Measurements from ENCODE around the gene NCOR2.
"Not testable (repeated sequence)": the region's sequence is repeated elsewhere in the genome, so short reads cannot be mapped to it uniquely, and the experiment has no call there.

Gene NCOR2

DNA sequence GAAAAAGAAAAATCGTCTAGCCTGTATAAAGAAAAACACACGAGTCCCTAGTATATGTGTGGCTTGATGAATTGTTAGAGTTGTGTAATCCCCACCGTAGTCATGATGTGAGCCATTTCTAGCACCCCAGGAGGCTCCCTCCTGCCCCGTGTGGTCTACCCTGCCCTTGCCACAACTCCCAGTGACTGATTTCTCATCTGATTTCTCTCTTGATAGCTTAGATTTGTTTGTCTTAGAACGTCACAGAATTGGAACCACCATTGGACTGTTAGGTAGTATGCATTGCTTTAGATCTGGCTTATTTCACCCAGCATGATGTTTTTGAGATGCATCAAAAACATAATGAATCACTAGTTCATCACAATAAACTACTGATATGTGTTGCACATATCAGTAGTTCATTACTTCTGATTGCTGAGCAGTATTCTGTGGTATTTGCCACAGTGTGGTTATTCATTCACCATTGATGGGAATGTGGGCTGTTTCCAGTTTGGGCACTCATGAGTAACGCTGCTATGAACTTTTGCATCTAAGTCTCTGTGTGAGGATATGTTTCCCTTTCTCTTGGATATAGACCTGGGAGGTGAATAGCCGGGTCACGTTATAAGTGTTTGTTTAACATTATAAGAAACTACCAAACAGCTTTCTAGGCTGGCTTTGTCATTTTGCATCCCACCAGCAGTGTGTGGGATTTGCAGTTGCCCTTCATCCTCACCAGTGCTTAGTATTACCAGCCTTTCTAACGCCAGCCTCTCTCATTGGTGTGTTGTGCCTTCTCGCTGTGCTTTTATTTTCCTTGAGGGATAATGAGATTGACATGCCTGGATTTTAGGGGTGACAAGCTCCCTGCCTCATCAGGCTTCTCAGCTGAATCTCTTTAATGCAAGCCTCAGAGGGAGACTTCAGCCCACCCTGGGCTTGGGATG, 31.9 kb upstream of the NCOR2 start:
- DNase-seq = no peak

DNA sequence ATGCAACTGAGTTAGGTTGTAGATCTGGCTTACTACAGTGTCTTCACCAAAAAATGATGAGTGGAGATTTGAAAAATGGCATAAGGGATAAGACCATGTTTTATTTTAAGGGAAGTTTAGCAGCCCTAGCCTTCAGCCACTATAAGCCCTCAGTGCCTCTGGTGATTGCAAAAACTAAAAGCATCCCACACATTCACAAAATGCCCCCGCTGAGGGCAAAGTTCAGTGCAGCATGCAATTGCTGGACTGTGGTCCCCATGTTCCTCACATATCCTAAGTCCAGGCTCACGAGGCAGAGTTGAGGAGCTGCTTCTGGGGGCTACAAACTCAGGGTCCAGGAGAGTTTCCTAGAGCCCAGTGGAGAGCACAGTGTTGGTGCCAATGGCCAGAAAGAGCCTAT, 29.6 kb upstream of the NCOR2 start:
- no peak for DNase-seq

- no peak for DNase-seq
These were observed 28.0 kb upstream of the NCOR2 start for GRCh38 chr12:124595444-124595843.

- no peak for DNase-seq
These were observed 27.4 kb upstream of the NCOR2 start for GRCh38 chr12:124594851-124595250.

DNA sequence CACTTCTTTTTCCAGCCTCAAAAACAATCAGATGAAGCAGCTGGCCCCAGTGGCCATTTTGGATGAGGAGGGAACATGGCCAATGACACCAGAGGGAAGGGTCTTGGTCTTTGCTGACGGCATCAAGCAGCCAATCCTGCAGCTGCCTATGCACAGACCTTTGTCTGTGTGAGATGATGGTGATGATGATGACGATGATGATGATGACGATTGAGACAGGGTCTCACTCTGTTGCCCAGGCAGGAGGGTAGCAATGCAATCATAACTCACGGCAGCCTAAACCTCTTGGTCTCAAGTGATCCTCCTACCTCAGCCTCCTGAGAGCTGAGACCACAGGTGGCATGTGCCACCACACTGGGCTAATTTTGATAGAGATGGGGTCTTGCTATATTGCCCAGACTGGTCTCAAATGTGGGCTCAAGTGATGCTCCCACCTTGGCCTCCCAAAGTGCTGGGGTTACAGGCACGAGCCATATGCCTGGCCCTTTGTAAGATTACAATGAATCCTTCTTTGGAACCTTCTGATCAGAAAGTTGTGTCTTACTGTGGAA, 26.5 kb upstream of the NCOR2 start:
- no peak for DNase-seq

- no peak for DNase-seq
These were observed 25.8 kb upstream of the NCOR2 start for GRCh38 chr12:124593176-124593575.

DNA sequence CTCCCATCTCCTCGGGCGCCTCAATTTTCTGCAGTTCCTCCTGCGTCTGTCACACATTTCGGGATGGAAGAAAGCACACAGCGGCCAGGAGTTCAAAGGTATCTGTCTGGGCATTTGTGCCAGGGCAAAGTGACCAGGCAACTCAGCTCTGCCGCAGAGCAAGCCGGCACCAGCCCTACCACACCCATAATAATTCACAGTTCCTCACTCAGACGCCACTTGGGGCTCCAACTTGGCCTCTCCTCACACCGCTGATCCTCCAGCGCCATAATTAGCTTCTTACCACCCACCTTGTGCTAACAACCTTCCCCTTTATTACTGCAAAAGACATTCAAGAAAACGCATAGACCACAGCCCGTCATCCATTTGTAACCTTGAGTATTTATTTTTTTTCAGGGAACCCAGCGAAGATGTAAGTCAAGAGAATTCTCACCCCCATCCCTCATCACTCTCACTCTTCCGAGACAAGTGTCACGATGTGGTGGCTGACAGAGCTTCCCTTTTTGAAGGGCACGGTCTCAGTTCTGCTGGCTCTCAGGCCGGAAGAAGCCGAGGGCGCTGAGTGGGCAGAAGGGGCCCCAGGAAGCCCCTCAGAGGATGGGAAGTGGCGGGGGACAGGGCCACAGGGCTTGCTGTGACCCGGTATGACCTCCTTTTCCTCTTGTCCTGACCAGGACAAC, 25.2 kb upstream of the NCOR2 start:
- DNase-seq = no peak

DNA sequence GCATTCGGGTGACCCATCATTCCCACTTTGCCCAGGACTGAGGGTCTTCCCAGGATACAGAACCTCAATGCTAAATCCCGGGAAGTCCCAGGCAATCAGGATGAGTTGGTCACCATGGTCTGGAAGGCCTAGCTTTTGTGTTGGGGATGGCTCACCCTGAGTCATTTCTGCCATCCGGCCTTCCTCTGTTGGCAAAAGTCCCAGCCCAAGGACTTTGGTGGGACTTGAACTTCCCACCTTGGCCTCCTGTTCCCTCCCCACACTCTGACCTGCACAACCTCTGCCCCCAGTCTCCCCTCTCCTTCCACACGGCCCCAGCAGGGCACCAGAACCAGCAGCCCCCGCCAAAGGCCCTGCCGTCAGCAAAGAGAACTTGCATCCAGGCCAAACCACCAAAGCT, 24.6 kb upstream of the NCOR2 start:
- DNase-seq = no peak

DNA sequence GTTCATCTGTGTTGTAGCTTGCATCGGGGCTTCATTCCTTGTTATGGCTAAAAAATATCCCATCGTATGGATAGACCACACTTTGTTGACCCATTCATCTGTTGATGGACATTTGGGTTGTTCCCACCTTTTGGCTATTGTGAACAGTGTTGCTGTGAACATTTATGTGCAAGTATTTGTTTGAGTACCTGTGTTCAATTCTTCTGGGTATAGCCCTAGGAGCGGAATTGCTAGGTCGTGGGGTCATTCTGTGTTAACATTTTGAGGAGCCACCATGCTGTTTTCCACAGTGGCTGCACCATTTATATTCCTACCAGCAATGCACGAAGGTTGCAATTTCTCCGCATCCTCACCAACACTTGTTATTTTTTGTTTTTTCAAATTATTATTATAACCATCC, 23.0 kb upstream of the NCOR2 start:
- no peak for DNase-seq

DNA sequence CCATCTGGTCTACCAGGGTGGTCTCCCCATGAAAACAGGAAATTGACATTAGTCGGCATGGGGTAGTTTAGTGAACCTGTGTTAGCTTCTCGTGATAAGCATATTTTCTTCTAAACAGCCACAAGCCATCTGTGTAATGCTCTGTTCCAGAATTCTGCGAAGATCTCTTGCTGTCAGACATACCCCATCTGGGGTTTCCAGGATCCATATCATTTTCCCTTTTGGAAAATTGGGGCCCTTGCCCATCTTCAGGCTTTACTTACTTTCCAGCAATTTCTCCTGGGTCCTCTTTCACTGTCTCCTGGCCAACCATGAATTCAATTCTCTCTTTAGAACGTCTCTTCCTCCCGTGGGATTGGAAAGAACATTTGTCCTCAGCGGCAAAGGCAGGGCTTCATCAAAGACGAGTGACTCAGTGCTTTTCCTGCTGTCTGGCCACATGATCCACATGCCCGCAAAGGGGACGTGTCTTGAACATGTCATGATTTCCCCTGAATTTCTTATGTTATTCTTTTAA, 21.4 kb upstream of the NCOR2 start:
- DNase-seq = no peak

- no peak for DNase-seq
These were observed 20.7 kb upstream of the NCOR2 start for GRCh38 chr12:124588018-124588634.

DNA sequence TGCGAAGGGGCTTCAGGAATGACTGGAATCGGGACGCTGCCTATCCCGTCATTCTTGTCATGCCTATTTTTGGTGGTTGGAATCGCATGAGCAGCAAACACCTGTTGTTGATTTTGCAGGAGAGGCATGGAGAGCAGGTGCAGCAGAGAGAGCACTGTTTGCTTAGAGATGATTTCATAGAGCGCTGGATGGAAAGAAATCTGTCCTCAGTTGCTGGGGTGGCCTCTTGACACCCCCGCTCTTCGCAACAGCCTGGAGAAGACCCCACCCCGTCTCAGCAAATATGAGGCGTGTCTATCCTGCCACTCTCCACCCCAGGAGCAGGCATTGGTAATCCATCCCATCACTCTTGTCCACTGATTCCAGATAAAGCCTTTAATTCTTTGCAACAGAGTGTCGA, 19.3 kb upstream of the NCOR2 start:
- DNase-seq = peak; percentile 91

GRCh38 chr12:124584494-124584893, 17.1 kb upstream of the NCOR2 start:
- DNase-seq = not testable (repeated sequence)

DNA sequence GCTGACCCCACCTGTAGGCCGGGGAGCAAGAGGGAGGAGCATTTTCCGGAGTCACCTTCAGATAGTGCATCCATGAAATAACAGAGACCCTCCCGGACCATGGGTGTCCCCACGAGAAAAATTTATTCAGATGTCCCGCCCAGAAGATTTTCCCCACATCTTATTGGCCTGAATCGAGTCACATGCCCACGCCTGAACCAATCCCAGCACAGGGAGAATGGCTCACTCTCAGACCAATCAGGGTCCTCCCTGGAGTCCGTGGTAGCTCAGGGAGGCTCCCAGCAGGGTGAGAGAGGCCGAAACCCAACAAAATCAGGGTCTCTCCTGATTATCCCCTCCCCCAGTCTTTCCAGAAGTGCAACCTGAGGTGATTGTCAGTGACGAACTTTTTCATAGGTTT, 16.4 kb upstream of the NCOR2 start:
- no peak for DNase-seq

DNA sequence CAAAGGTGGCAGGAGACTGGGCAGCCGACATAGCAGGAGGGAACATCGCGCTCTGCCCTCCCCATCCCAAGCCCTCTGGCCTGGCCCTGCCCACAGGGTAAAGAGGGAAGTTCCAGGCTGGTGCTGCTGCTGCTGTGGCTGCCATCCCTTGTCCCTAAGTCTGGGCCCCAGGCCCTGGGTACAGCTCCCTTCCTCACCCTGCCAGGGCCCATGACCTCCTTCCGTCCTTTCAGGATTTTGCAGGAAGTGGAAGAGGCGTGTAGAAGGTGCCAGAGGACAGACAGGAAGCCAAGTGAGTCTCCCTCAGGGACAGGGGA, 14.7 kb upstream of the NCOR2 start:
- no peak for DNase-seq

DNA sequence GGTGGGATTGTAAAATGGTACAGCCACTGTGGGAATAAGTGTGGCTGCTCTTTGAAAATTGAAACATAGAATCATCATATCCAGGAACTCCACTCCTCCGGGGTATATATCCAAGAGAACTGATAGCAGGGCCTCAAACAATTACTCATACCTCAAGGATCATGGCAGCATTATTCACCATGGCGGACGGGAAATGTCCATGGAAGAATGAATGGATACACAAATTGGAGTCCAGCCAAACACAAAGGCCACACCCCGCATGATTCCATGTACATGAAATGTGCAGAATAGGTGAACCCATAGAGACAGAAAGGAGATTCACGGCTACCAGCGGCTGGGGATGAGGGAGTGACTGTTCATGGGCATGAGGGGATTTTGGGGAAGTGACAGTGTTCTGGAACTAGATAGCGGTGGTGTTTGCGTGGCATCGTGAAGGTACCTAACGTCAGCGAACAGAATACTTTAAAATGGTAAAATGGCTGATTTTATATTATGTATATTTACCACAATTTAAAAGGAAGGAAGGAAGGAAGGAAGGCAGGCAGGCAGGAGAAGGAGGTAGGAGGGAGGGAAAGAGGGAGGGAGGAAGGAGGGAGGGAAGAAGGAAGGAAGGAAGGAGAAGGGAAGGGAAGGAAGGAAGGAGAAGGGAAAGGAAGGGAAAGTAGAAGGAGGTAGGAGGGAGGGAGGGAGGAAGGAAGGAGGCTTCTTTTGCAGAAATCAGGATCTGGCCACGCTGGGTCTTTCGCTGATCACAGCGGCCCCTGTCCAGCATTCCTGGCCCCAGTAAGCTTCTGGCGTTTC, 14.1 kb upstream of the NCOR2 start:
- no peak for DNase-seq

DNA sequence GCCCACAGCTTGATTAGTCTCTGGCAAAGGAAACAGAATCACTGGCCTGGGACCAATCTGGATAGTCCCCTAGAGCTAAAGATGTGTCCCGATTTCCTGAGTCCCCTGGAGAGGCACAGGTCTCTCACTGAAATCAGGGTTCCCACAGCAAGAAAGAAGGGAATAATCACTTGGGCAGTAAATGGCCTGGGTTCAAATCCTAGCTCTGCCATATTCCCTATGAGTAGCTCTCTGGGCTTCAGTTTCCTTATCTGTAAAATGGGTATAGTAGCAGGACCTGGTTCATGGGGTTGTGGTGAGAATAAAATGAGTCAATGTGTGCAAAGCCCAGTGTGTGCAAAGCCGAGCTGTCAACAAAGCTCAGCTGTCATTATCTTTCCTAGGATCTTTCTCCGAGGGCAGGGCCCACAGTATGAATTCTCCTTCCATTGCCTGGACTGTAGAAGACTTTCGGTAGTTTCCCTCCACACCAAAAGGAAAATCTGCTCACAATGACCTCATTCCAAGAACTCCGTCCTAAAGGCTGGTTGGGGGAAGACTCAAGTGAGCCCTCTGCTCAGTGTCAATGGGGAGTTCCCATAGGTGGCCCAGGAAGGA, 12.6 kb upstream of the NCOR2 start:
- no peak for DNase-seq

DNA sequence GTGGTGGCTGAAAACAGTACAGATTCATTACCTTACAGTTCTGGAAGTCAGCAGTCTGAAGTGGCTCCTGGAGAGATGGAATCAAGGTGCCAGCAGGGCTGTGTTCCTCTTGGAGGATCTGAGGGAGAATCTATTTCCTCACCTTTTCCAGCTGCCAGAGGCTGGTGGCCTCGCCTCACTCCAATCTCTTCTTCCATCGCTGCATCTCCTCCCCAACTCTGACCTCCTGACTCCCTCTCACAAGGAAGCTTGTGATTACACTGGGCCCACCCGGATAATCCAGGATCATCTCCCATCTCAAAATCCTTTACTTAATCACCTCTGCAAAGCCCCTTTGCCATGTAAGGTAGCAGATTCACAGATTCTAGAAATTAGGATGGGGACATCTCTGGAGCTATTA, 11.4 kb upstream of the NCOR2 start:
- no peak for DNase-seq

GRCh38 chr12:124578445-124578844, 11.0 kb upstream of the NCOR2 start:
- no peak for DNase-seq

DNA sequence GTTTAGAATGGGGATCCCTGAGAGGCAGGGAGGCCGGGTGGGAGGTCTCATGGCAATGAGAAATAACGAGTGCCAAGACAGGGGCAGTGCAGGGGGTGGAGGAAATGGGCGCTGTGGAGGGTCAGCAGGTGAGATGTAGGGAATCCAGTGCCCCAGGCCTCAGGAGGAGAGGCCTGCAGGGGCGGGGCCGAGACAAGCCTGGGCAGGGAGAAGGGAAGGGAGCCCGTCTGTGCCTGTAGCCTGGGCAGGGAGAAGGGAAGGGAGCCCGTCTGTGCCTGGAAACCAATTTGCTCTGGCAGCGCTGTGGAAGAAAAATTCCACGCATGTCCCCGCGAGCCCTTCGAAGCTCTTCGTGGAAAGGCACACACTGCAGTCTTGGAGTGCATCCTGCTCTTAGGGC, 10.6 kb upstream of the NCOR2 start:
- DNase-seq = no peak

DNA sequence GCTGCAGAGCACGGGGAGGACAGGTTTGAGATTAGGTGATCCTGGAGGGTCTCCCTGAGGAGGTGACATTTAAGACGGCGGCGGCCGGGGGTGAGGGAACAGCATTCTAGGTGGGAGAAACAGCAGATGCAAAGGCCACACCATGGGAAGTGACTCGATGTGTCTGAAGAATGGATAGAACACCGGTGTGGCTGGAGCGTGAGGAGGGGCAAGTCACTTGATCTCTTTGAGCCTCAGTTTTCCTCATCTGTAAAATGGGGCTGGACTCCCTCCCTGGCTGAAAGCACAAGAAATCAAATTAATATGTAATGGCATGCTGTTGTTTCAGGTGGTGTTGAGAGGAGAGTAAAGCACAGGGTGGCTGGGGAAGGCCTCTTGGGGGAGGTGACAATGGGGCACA, 10.0 kb upstream of the NCOR2 start:
- DNase-seq = no peak

DNA sequence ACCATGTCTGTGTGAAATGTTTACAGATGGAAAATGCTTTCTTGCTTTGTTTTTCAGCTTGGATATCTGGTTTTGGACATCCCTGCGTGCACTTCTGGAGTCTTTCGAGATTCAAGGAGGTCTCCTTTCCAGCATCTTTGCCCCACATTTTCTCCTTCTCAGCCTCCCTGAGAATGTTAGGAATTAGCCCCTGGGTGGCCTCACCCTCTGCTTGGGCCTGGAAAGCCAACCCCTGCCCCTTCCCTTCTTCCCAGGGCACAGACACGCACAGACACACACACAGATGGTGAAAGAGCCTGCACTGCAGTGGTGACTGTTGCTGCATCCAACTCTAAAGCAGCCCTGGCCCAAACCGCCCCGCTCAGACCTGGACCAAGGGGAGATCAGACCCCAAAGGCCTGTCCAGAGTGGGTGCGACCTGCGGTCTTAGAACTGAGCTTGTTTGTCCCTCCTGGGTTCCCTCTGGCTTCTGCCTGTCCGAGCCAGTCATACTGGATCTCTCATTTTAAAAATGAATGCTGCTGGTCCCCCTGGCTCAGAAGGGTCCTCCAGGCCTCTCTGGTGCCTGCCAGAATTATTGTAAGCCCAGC, 8.7 kb upstream of the NCOR2 start:
- no peak for DNase-seq

Measured in NCI-H1417 treated with DMSO at 0.1 percent for 48 hours (cell line).